Left kidney (tissue), 2 donors: ENCODE results near the gene DLGAP5. TPM values are rescaled to one million over a fixed set of nuclear protein-coding genes. Genes with fewer than 3 reads are reported as not detected.

Source experiments
- DNase-seq: peaks from one replicate; pipeline ENCODE4 v3.0.0-alpha.2; 2013
- polyA plus RNA-seq: library from polyadenylated mRNA; unstranded; fragments of 120-200 nt; gene quantifications from one replicate; pipeline ENCODE4 v1.2.1, GENCODE V29; 2013; ENCODE audit not compliant: insufficient read length

Gene DLGAP5
- polyA plus RNA-seq, 1 donor, result 49.9 TPM

- no peak for DNase-seq
Observed at GRCh38 chr14:55129428-55130195, 61.8 kb downstream of the DLGAP5 start.

GRCh38 chr14:55129086-55129427 is 62.3 kb downstream of the DLGAP5 start, which contains the start of gene LGALS3:
TSS of gene LGALS3 (plus strand) at chr14:55129252. CDS start at chr14:55137374, 8,122 bp downstream.
- DNase-seq, result no peak

GRCh38 chr14:55128386-55129085 is 62.8 kb downstream of the DLGAP5 start:
- DNase-seq, result no peak

- no peak for DNase-seq
Observed at GRCh38 chr14:55127460-55127951, 63.9 kb downstream of the DLGAP5 start.

- no peak for DNase-seq
Observed at GRCh38 chr14:55126932-55127459, 64.4 kb downstream of the DLGAP5 start.

- no peak for DNase-seq
Observed at GRCh38 chr14:55126034-55126433, 65.4 kb downstream of the DLGAP5 start.

GRCh38 chr14:55125403-55125802 is 66.0 kb downstream of the DLGAP5 start:
- DNase-seq, result no peak

- no peak for DNase-seq
Observed at GRCh38 chr14:55124774-55125386, 66.5 kb downstream of the DLGAP5 start.

GRCh38 chr14:55123852-55124639 is 67.3 kb downstream of the DLGAP5 start:
- no peak for DNase-seq

GRCh38 chr14:55123101-55123500 is 68.3 kb downstream of the DLGAP5 start:
- DNase-seq, result no peak

- DNase-seq, result no peak
Observed at GRCh38 chr14:55122440-55122986, 68.9 kb downstream of the DLGAP5 start.

- no peak for DNase-seq
Observed at GRCh38 chr14:55121628-55122439, 69.6 kb downstream of the DLGAP5 start.

GRCh38 chr14:55120571-55121495 is 70.6 kb downstream of the DLGAP5 start:
- DNase-seq, result no peak

GRCh38 chr14:55118761-55119160 is 72.6 kb downstream of the DLGAP5 start:
- no peak for DNase-seq

GRCh38 chr14:55117803-55118441 is 73.5 kb downstream of the DLGAP5 start:
- DNase-seq, result no peak

GRCh38 chr14:55116246-55117030 is 74.9 kb downstream of the DLGAP5 start:
- no peak for DNase-seq

- DNase-seq, result no peak
Observed at GRCh38 chr14:55115861-55116245, 75.5 kb downstream of the DLGAP5 start.

- DNase-seq, result no peak
Observed at GRCh38 chr14:55115460-55115859, 75.9 kb downstream of the DLGAP5 start.
